ENCODE results near the gene COTL1. TPM values are rescaled to one million over a fixed set of nuclear protein-coding genes. Genes with fewer than 3 reads are reported as not detected.
A peak's percentile ranks its signal among the peaks of the same experiment; 100 is the strongest.

Gene COTL1
- total RNA-seq, 1 donor from 2014 or later, result 487 TPM

- intact Hi-C loops (cut with micrococcal nuclease), result no loop called here
- Mint-ChIP-seq H3K9me3 (no peaks in the 10 kb centered on the region), H3K27me3 (no peaks in the 10 kb centered on the region), H3K4me3 (no peak overlapping the region), H3K27ac (peak overlapping the region; percentile 12), H3K36me3 (ENCODE audit: low read depth) (peaks cover 63% of the 10 kb centered on the region), H3K4me1 (peaks cover 70% of the 10 kb centered on the region)
- ChIA-PET POLR2A (interaction anchor here (1.0 to 6.5 kb wide), 3 partner anchors 17 to 28 kb away, joined by 3 to 45 read pairs (median 4); no protein-coding TSS in a partner anchor), CTCF (no interaction called here)
- no peak for TF ChIP-seq CTCF (IDR thresholded peaks at IDR 0.05)
- ATAC-seq (ENCODE audit: low read depth) (no peak), DNase-seq (no peak)
These were observed 28.9 kb downstream of the COTL1 start for GRCh38 chr16:84588991-84589390.

- CTCF ChIA-PET, result interaction anchor here (1.0 to 4.7 kb wide), 7 partner anchors 10 to 140 kb away, joined by 3 to 20 read pairs (median 4); no protein-coding TSS in a partner anchor
- peaks cover 58% of the 10 kb centered on the region for H3K36me3 Mint-ChIP-seq (ENCODE audit: low read depth)
- POLR2A ChIA-PET, result interaction anchor here (0.6 to 8.4 kb wide), 14 partner anchors 9 to 81 kb away, joined by 3 to 99 read pairs (median 6); partner anchors contain the start of genes COTL1 and MEAK7
- peak overlapping the region; percentile 82 for H3K4me3 Mint-ChIP-seq
- ATAC-seq (ENCODE audit: low read depth) (peak; percentile 88), DNase-seq (no peak)
- H3K9me3 Mint-ChIP-seq, result no peaks in the 10 kb centered on the region
- TF ChIP-seq CTCF (IDR thresholded peaks at IDR 0.05), result no peak
- H3K4me1 Mint-ChIP-seq, result peaks cover 66% of the 10 kb centered on the region
- peak overlapping the region; percentile 91 for H3K27ac Mint-ChIP-seq
- intact Hi-C loops (cut with micrococcal nuclease), result loop anchor here (1.0 to 2.0 kb wide), 5 partner anchors 8 to 36 kb away; no protein-coding TSS in a partner anchor
- no peaks in the 10 kb centered on the region for H3K27me3 Mint-ChIP-seq
These were observed 32.0 kb downstream of the COTL1 start for GRCh38 chr16:84585886-84586285.

GRCh38 chr16:84585467-84585866 lies 32.4 kb downstream of the COTL1 start:
- no peak for TF ChIP-seq CTCF (IDR thresholded peaks at IDR 0.05)
- Mint-ChIP-seq H3K4me1 (peaks cover 67% of the 10 kb centered on the region), H3K36me3 (ENCODE audit: low read depth) (peaks cover 57% of the 10 kb centered on the region), H3K9me3 (no peaks in the 10 kb centered on the region), H3K27me3 (no peaks in the 10 kb centered on the region), H3K27ac (peak overlapping the region; percentile 91), H3K4me3 (peak overlapping the region; percentile 82)
- CTCF ChIA-PET, result interaction anchor here (1.0 to 4.7 kb wide), 7 partner anchors 11 to 141 kb away, joined by 3 to 20 read pairs (median 4); no protein-coding TSS in a partner anchor
- DNase-seq, result no peak
- POLR2A ChIA-PET, result interaction anchor here (0.7 to 8.4 kb wide), 11 partner anchors 9 to 81 kb away, joined by 3 to 99 read pairs (median 7); partner anchors contain the start of genes COTL1 and MEAK7
- peak; percentile 29 for ATAC-seq (ENCODE audit: low read depth)
- intact Hi-C loops (cut with micrococcal nuclease), result no loop called here

GRCh38 chr16:84584678-84585077 lies 33.2 kb downstream of the COTL1 start:
- intact Hi-C loops (cut with micrococcal nuclease), result no loop called here

More at GRCh38 chr16:84584678-84585077, 33.2 kb downstream of the COTL1 start:
- no peak for DNase-seq
- Mint-ChIP-seq H3K4me1 (peaks cover 71% of the 10 kb centered on the region), H3K27ac (peak overlapping the region; percentile 91), H3K9me3 (no peaks in the 10 kb centered on the region), H3K36me3 (ENCODE audit: low read depth) (peaks cover 57% of the 10 kb centered on the region), H3K4me3 (peak overlapping the region; percentile 28), H3K27me3 (no peaks in the 10 kb centered on the region)
- TF ChIP-seq CTCF (IDR thresholded peaks at IDR 0.05), result no peak
- no peak for ATAC-seq (ENCODE audit: low read depth)
- ChIA-PET CTCF (interaction anchor here (1.9 to 4.7 kb wide), 2 partner anchors 37 to 141 kb away, joined by 7 to 20 read pairs; no protein-coding TSS in a partner anchor), POLR2A (interaction anchor here (0.7 to 8.4 kb wide), 6 partner anchors 9 to 69 kb away, joined by 3 to 99 read pairs (median 20); no protein-coding TSS in a partner anchor)
